Adipocyte (in vitro differentiated cells): Measurements from ENCODE around the gene FPGS.

Experiments
- DNase-seq: peaks from one replicate; pipeline ENCODE4 v3.0.0-alpha.2; 2015; ENCODE audit warnings: low read depth
- H3K27me3 ChIP-seq: replicated peaks from 2 replicates; pipeline ENCODE4 v1.7.0; 2013; ENCODE audit warnings: mild to moderate bottlenecking, low read length, moderate library complexity; ENCODE audit not compliant: control insufficient read depth, insufficient read depth
- H3K36me3 ChIP-seq: 2 replicates; pipeline ENCODE4 v1.7.0; 2013; ENCODE audit warnings: low read length, mild to moderate bottlenecking, moderate library complexity; ENCODE audit not compliant: control insufficient read depth, insufficient read depth, severe bottlenecking
- H3K4me1 ChIP-seq: 2 replicates; pipeline ENCODE4 v1.7.0; 2013; ENCODE audit warnings: mild to moderate bottlenecking, low read length, moderate library complexity; ENCODE audit not compliant: control insufficient read depth, insufficient read depth
- H3K4me3 ChIP-seq: 2 replicates; pipeline ENCODE4 v1.7.0; 2013; ENCODE audit warnings: mild to moderate bottlenecking, low read length, moderate library complexity
- H3K9ac ChIP-seq: 2 replicates; pipeline ENCODE4 v1.7.0; 2013; ENCODE audit warnings: mild to moderate bottlenecking, low read length, moderate library complexity
- H3K9me3 ChIP-seq: 2 replicates; pipeline ENCODE4 v1.7.0; 2013; ENCODE audit warnings: mild to moderate bottlenecking, low read length, moderate library complexity; ENCODE audit not compliant: control insufficient read depth

The FPGS gene

DNA sequence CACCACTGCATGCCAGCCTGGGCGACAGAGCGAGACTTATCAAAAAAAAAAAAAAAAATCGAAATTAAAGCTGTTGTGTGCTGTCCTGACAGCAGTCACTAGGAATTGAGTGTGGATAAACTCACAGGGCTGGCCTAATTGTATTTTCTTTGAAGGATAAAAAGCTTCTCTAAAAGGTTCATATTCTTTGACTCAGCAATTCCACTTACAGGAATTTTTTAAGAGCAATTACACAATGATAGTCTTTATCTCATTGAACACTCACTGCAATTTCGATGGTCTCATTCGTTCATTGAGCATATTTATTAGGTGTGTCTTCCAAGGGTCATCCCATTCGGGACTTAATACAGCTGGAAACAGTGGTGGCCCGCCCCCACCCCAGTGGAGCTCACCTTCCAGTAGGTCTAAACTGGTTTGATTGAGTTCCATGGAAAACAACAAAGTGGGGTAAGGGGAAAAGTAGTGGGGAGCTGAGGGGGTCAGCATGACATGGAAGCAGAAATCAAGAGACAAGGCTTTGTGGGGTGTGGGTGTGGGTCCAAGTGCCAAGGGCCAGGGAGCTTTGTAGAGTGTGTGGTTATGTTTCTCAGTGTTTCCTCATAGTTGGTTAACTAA, 10.2 kb upstream of the FPGS start:
- Histone ChIP-seq H3K36me3 (peaks cover 58% of the 10 kb centered on the region), H3K9ac (peak overlapping the region; percentile 34)

GRCh38 chr9:127793093-127793708, 9.5 kb upstream of the FPGS start:
- no peak overlapping the region for H3K4me3 ChIP-seq
- H3K36me3 ChIP-seq, result peaks cover 52% of the 10 kb centered on the region
- peaks cover 47% of the 10 kb centered on the region for H3K4me1 ChIP-seq

More for the DNA sequence above, 10.2 kb upstream of the FPGS start:
- H3K4me3 ChIP-seq, result no peak overlapping the region
- H3K4me1 ChIP-seq, result peaks cover 54% of the 10 kb centered on the region
- no peaks in the 10 kb centered on the region for H3K27me3 ChIP-seq
- no peaks in the 10 kb centered on the region for H3K9me3 ChIP-seq
- no peak for DNase-seq

DNA sequence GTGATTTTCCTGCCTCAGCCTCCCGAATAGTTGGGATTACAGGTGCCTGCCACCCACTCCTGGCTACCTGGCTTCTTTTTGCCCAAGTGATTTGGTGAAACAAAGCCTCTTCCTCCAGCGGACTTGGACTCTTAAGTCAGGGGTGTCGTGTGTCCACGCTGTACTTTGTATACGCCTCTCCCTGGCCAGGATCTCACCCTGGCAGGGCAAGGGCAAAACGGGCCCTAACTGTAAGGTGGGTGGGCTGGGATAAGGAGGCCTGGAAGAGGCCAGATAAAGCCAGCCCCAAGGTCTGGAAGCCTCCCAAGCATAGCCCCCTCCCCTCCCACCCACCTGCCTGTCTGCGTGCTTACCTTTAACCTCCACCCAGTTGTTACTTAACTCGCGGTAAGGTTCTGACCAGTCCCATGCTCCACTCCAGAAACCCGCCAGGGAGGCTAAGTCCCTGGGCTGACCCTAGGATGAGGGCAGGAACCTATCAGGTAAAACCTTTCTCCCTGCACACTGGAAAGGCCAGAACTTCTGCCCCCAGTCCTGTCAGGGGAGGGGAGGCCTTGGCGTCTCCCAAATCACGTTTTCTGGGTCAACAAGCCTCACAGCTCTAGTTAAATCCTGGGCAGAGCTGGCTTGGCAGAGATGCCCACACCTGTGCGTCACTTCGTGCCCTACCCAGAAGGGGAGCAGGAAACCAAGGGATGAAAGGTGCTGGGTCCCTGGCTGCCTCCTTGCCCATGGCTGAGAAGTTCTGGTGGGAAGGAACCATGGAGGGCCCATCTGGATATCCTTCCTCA, 8.5 kb upstream of the FPGS start:
- Histone ChIP-seq H3K27me3 (no peaks in the 10 kb centered on the region), H3K9me3 (no peaks in the 10 kb centered on the region), H3K9ac (no peak overlapping the region), H3K4me1 (peaks cover 50% of the 10 kb centered on the region), H3K4me3 (no peak overlapping the region), H3K36me3 (peaks cover 42% of the 10 kb centered on the region)
- no peak for DNase-seq

More at GRCh38 chr9:127793093-127793708, 9.5 kb upstream of the FPGS start:
- no peaks in the 10 kb centered on the region for H3K27me3 ChIP-seq
- H3K9me3 ChIP-seq, result no peaks in the 10 kb centered on the region
- peak overlapping the region; percentile 33 for H3K9ac ChIP-seq
- DNase-seq, result no peak

DNA sequence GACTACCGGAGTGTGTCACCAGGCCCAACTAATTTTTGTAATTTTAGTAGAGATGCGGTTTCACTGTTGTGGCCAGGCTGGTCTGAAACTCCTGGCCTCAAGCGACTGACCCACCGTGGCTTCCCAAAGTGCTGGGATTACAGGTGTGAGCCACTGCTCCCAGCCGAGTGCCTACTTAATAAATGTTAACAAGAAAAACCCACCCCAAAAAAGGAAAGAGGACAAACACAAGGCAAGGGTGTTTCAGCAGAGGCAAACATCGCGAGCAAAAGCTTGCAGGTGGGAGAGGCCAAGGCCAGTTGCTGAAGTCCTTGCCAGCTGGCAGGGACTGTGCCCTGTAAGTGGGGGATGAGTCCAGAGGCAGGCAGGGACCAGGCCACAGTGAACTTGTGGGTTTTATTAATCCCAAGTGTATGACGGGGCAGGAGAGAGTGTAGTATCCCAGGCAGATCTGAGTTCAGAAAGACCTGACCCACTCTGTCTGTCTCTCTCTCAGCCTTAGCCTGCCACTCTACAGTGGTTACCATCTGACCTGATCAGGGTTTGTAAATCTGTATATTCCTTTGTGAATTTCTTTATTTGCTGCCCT, 6.4 kb upstream of the FPGS start:
- H3K4me3 ChIP-seq, result no peak overlapping the region
- no peak for DNase-seq
- H3K9me3 ChIP-seq, result no peaks in the 10 kb centered on the region
- H3K36me3 ChIP-seq, result peaks cover 21% of the 10 kb centered on the region
- no peaks in the 10 kb centered on the region for H3K27me3 ChIP-seq
- H3K4me1 ChIP-seq, result peaks cover 45% of the 10 kb centered on the region
- H3K9ac ChIP-seq, result no peak overlapping the region

DNA sequence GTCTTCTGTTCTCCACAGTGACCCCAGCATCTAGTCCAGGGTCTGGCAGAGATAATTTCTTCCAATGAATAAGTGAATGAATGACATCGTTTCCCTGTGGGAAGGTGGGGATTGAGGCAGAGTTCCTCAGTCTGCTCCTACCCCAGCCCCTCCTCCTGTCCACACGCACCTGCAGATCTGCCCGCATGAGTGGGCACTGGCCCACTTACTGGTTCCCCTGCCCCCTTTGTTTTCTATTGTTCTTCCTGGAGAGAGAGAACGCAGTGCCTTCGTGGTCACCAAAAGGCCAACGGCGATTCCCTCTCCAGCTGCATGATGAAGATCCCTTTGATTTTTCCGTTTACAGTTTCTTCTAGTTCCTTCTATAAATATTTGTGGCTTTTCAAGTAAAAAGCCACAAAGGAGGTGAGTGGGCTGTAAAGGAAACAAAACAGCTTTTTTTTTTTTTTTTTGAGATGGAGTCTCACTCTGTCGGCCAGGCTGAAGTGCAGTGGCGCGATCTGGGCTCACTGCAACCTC, 5.8 kb upstream of the FPGS start:
- peaks cover 46% of the 10 kb centered on the region for H3K4me1 ChIP-seq
- H3K4me3 ChIP-seq, result no peak overlapping the region
- no peaks in the 10 kb centered on the region for H3K27me3 ChIP-seq
- H3K36me3 ChIP-seq, result peaks cover 15% of the 10 kb centered on the region
- no peaks in the 10 kb centered on the region for H3K9me3 ChIP-seq
- DNase-seq, result no peak
- H3K9ac ChIP-seq, result no peak overlapping the region

DNA sequence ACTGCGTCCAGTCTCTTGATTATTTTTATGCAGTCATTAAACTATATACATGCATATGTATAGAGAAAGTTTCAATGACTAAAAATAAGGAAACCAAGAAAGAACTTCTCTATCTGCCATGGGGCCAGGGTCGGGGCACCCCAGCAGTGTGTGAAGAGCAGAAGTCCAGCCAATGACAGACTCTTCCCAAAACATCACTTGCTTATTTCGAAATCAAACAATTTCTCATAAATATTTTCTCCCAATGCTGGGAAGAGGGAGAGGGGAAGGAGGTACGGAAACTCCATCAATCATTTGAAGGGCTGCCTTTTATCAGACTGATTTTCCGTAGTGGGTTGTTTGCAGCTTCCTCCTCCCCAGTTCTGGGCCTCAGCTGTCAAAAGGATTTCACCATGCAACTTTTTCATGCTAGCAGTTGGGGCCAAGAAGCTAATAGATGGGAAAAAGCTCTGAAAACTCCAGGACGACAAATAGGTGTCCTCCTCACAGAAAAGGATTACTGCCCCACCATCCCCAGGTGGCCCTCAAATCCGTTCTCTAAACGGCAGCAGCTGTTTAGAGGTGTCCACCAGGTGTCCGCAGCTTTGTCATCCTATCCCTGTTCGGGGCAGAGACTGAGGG, 617 bp upstream of the FPGS start:
- H3K36me3 ChIP-seq, result peaks cover 23% of the 10 kb centered on the region
- H3K4me3 ChIP-seq, result peak overlapping the region; percentile 80
- H3K9ac ChIP-seq, result peak overlapping the region; percentile 92
- no peaks in the 10 kb centered on the region for H3K9me3 ChIP-seq
- H3K4me1 ChIP-seq, result peaks cover 34% of the 10 kb centered on the region
- H3K27me3 ChIP-seq, result no peaks in the 10 kb centered on the region
- peak; percentile 50 for DNase-seq

DNA sequence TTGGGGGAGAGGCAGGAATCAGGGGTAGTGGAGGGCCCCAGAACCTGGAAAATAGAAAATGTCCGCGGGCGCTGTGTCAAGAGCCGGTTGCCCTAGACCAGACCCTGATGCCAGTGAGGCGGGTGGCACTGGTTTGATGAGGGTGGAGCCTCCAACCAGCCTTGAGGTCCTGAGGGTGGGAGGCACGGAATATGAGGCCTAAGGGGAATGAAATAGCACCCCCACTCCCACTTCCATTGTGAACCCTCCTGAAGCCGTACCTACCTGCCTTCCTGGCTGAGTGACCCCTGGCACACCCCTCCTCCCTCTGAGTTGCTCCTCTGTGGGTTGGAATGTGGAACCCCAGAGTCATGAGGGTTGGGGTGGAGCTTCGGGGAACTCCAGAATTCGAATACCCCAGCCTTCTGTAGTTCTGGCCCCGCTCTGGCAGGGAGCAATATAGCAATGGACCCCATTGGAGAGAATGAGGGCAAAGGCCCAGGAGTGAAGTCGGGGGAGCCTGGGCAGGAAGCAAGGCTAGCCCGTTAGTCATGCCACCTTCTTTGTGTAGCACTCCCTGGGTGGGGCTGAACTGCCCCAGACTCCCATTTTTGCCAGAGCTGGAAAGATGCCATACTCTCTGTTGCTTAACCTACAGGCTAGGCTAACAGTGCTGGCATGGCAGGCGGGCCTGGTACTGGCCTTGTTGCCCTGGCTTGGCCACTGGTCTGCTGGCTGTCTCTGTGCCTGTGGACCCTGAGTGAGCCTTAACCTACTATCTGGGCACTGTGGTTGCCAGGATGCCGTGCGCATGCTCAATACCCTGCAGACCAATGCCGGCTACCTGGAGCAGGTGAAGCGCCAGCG, 1.0 kb downstream of the FPGS start:
- no peaks in the 10 kb centered on the region for H3K27me3 ChIP-seq
- peaks cover 39% of the 10 kb centered on the region for H3K36me3 ChIP-seq
- H3K4me1 ChIP-seq, result peaks cover 30% of the 10 kb centered on the region
- no peaks in the 10 kb centered on the region for H3K9me3 ChIP-seq
- H3K4me3 ChIP-seq, result peak overlapping the region; percentile 92
- peak overlapping the region; percentile 99 for H3K9ac ChIP-seq
- DNase-seq, result peak; percentile 48

GRCh38 chr9:127805620-127806019, 2.9 kb downstream of the FPGS start:
- peak; percentile 44 for DNase-seq
- no peak overlapping the region for H3K4me3 ChIP-seq
- H3K4me1 ChIP-seq, result peaks cover 38% of the 10 kb centered on the region
- H3K9ac ChIP-seq, result peak overlapping the region; percentile 36
- H3K36me3 ChIP-seq, result peaks cover 54% of the 10 kb centered on the region
- no peaks in the 10 kb centered on the region for H3K9me3 ChIP-seq
- H3K27me3 ChIP-seq, result no peaks in the 10 kb centered on the region

DNA sequence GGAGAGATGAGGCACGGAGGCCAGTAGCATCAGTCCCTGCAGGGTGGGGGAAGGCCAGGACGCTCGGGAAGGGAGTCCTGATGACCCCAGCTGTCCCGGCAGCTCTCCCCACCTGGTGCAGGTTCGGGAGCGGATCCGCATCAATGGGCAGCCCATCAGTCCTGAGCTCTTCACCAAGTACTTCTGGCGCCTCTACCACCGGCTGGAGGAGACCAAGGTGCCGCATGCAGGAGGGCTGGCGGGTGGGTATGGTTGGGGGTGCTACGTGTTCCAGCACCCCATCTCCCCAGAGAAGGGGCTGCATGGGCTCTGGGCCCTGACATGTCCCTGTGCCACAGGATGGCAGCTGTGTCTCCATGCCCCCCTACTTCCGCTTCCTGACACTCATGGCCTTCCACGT, 4.2 kb downstream of the FPGS start:
- DNase-seq, result no peak
- Histone ChIP-seq H3K27me3 (no peaks in the 10 kb centered on the region), H3K36me3 (peaks cover 64% of the 10 kb centered on the region), H3K4me1 (peaks cover 30% of the 10 kb centered on the region), H3K4me3 (no peak overlapping the region), H3K9me3 (no peaks in the 10 kb centered on the region), H3K9ac (no peak overlapping the region)

- H3K4me1 ChIP-seq, result peaks cover 24% of the 10 kb centered on the region
- DNase-seq, result no peak
- no peak overlapping the region for H3K9ac ChIP-seq
- H3K4me3 ChIP-seq, result no peak overlapping the region
- H3K27me3 ChIP-seq, result no peaks in the 10 kb centered on the region
- H3K9me3 ChIP-seq, result no peaks in the 10 kb centered on the region
- H3K36me3 ChIP-seq, result peaks cover 80% of the 10 kb centered on the region
Observed at GRCh38 chr9:127808347-127809001, 5.8 kb downstream of the FPGS start.
